G401 (cell line): Measurements from ENCODE around the gene ISYNA1. TPM values are rescaled to one million over a fixed set of nuclear protein-coding genes. Genes with fewer than 3 reads are reported as not detected.

Experiments used
- DNase-seq: peaks from one replicate; pipeline ENCODE4 v3.0.0-alpha.2; 2015; ENCODE audit warnings: low spot score
- in situ Hi-C: cut with HindIII; loops from 2 replicates; pipeline ENCODE4 v1.10.0; 2016; ENCODE audit warnings: low sequenced_read_pairs, mixed read lengths
- total RNA-seq: library from RNA; depleted of rRNA; stranded (reverse); fragments of >200 nt; shearing (Covaris generic); gene quantifications from 2 replicates; pipeline ENCODE4 v1.2.3, GENCODE V29; 2014

ISYNA1 gene
- total RNA-seq, 1 experiment from 2014 or later = 359 TPM

- in situ Hi-C loops = no loop called here
- DNase-seq = no peak
Measured at GRCh38 chr19:18435178-18435841, 2.6 kb downstream of the ISYNA1 start.

- DNase-seq = no peak
- in situ Hi-C loops = no loop called here
Measured at GRCh38 chr19:18434411-18435175, 3.3 kb downstream of the ISYNA1 start.

GRCh38 chr19:18433735-18434398 is 4.1 kb downstream of the ISYNA1 start:
- in situ Hi-C loops = no loop called here

GRCh38 chr19:18433015-18433691 is 4.8 kb downstream of the ISYNA1 start:
- in situ Hi-C loops = no loop called here
- no peak for DNase-seq

More at GRCh38 chr19:18433735-18434398, 4.1 kb downstream of the ISYNA1 start:
- DNase-seq = no peak

- DNase-seq = no peak
- in situ Hi-C loops = no loop called here
Measured at GRCh38 chr19:18432275-18433014, 5.5 kb downstream of the ISYNA1 start.

- no peak for DNase-seq
- in situ Hi-C loops = no loop called here
Measured at GRCh38 chr19:18431351-18432197, 6.4 kb downstream of the ISYNA1 start.

GRCh38 chr19:18430417-18431144 is 7.4 kb downstream of the ISYNA1 start:
- in situ Hi-C loops = no loop called here
- DNase-seq = no peak

GRCh38 chr19:18429717-18430416 is 8.1 kb downstream of the ISYNA1 start:
- in situ Hi-C loops = no loop called here
- DNase-seq = no peak

GRCh38 chr19:18428787-18429674 is 8.9 kb downstream of the ISYNA1 start:
- in situ Hi-C loops = no loop called here
- peak; percentile 82 for DNase-seq

- in situ Hi-C loops = no loop called here
- no peak for DNase-seq
Measured at GRCh38 chr19:18428173-18428786, 9.7 kb downstream of the ISYNA1 start.

GRCh38 chr19:18427743-18428113 is 10.2 kb downstream of the ISYNA1 start:
- in situ Hi-C loops = no loop called here
- no peak for DNase-seq

- no peak for DNase-seq
- in situ Hi-C loops = no loop called here
Measured at GRCh38 chr19:18427080-18427742, 10.7 kb downstream of the ISYNA1 start.

- in situ Hi-C loops = no loop called here
- DNase-seq = no peak
Measured at GRCh38 chr19:18426416-18426767, 11.5 kb downstream of the ISYNA1 start.

GRCh38 chr19:18425515-18426415 is 12.2 kb downstream of the ISYNA1 start:
- in situ Hi-C loops = no loop called here
- DNase-seq = peak; percentile 79
